ENCODE measurements around the gene GAL3ST1. TPM values are rescaled to one million over a fixed set of nuclear protein-coding genes. Genes with fewer than 3 reads are reported as not detected.

Gene GAL3ST1
- total RNA-seq, 4 donors from 2014 or later, result 1.1 to 2.4 TPM; not detected in 2

DNA sequence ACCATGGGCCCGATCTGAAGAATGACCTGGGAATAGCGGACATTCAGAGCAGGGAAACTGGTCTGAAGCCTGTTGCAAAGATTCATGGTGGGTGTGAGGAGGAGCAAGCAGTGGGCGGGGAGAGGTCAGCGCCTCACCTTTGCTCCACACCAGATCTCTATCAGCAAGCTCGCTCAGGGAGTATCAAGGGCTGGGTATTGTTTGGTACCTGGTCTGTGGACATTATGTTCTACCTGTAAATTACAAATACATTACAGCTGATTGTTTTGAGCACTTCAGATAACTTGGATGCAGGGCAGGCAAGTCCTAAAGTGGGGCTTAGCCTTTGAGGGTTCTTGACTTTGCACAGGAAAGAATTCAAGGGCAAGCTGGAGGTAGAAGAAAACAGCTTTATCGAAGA lies 58.2 kb downstream of the GAL3ST1 start:
- no peaks in the 10 kb centered on the region for H3K9me3 ChIP-seq
- peaks cover 0 to 13% (median 0%) of the 10 kb centered on the region in 4 donors for H3K27me3 ChIP-seq
- no peak overlapping the region for H3K27ac ChIP-seq
- TF ChIP-seq, protein P1, sequence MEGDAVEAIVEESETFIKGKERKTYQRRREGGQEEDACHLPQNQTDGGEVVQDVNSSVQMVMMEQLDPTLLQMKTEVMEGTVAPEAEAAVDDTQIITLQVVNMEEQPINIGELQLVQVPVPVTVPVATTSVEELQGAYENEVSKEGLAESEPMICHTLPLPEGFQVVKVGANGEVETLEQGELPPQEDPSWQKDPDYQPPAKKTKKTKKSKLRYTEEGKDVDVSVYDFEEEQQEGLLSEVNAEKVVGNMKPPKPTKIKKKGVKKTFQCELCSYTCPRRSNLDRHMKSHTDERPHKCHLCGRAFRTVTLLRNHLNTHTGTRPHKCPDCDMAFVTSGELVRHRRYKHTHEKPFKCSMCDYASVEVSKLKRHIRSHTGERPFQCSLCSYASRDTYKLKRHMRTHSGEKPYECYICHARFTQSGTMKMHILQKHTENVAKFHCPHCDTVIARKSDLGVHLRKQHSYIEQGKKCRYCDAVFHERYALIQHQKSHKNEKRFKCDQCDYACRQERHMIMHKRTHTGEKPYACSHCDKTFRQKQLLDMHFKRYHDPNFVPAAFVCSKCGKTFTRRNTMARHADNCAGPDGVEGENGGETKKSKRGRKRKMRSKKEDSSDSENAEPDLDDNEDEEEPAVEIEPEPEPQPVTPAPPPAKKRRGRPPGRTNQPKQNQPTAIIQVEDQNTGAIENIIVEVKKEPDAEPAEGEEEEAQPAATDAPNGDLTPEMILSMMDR (IDR thresholded peaks at IDR 0.05), result no peak
- no peak for TF ChIP-seq POLR2A (IDR thresholded peaks at IDR 0.05)
- intact Hi-C loops (cut with DNase I), result no loop called here
- WGBS, 2 donors, result 83 to 84% methylated on average over 6 of the region's 6 CpGs
- no peak for DNase-seq
- H3K36me3 ChIP-seq, result no peaks in the 10 kb centered on the region
- no peak overlapping the region for H3K4me3 ChIP-seq
- no peaks in the 10 kb centered on the region for H3K4me1 ChIP-seq

DNA sequence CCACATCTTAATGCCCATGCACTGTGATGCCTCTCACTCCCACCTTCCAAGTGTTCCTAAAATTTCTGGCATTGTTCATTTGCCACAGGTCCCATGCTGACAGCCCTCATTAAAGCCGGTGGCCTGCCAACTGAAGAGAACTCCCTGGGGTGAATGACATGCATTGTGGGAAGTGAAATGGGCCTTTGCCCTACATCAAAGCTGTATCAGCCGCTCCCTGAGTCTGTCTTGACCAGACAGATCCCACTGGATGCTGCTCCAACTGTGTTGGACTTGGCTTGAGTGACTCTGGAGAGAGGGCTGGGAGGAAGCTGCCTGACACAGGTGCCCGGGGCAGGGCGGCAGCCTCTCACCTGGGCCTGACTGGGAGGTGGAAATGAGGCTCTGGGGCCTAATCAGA lies 60.2 kb downstream of the GAL3ST1 start:
- H3K27me3 ChIP-seq, result no peaks in the 10 kb centered on the region
- no peaks in the 10 kb centered on the region for H3K36me3 ChIP-seq
- H3K9me3 ChIP-seq, result no peaks in the 10 kb centered on the region
- TF ChIP-seq POLR2A (IDR thresholded peaks at IDR 0.05), result no peak
- TF ChIP-seq, protein P1 (IDR thresholded peaks at IDR 0.05), result no peak
- no peaks in the 10 kb centered on the region for H3K4me1 ChIP-seq
- no peak overlapping the region for H3K4me3 ChIP-seq
- DNase-seq, result no peak
- 53 to 55% methylated on average over 2 to 4 of the region's 4 CpGs for WGBS, 2 donors
- no peak overlapping the region for H3K27ac ChIP-seq
- intact Hi-C loops (cut with DNase I), result no loop called here

DNA sequence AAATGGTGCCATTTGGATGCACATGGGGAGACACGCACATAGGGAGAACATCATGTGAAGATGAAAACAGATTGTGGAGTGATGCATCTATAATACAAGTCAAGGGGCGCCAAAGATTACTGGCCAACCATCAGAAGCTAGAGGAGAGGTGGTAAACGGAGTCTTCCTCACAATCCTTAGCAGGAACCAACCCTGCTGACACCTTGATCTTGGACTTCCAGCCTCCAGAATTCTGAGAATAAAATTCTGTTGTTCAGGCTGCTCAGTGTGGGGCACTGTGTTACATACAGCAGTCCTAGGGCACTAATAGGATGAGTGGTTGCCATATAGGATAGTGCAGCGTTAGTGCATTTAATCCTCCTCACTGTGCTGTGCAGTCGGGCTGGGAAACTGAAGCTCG lies 61.0 kb downstream of the GAL3ST1 start:
- Histone ChIP-seq H3K4me3 (no peak overlapping the region), H3K9me3 (no peaks in the 10 kb centered on the region), H3K36me3 (no peaks in the 10 kb centered on the region), H3K27me3 (peaks cover 0 to 4% (median 0%) of the 10 kb centered on the region in 4 donors), H3K4me1 (no peaks in the 10 kb centered on the region), H3K27ac (no peak overlapping the region)
- 84 to 92% methylated on average over 4 to 6 of the region's 6 CpGs for WGBS, 2 donors
- DNase-seq, result no peak
- TF ChIP-seq POLR2A (IDR thresholded peaks at IDR 0.05), result no peak
- TF ChIP-seq, protein P1 (IDR thresholded peaks at IDR 0.05), result no peak
- intact Hi-C loops (cut with DNase I), result no loop called here

DNA sequence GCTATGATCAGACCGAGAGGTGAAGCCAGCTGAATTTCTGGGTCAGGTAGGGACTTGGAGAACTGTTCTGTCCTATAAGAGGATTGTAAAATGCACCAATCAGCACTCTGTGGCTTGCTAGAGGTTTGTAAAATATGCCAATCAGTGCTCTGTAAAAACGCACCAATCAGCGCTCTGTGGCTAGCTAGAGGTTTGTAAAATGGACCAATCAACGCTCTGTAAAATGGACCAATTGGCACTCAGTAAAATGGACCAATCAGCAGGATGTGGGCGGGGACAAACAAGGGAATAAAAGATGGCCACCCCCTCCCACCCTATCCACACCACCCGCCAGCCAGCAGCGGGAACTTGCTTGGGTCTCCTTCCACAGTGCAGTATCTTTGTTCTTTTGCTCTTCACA lies 62.6 kb downstream of the GAL3ST1 start:
- Histone ChIP-seq H3K4me3 (no peak overlapping the region), H3K9me3 (no peaks in the 10 kb centered on the region), H3K4me1 (no peaks in the 10 kb centered on the region), H3K36me3 (no peaks in the 10 kb centered on the region), H3K27me3 (peaks cover 0 to 18% (median 0%) of the 10 kb centered on the region in 4 donors), H3K27ac (no peak overlapping the region)
- intact Hi-C loops (cut with DNase I), result no loop called here
- DNase-seq, result no peak
- TF ChIP-seq, protein P1 (IDR thresholded peaks at IDR 0.05), result no peak
- no peak for TF ChIP-seq POLR2A (IDR thresholded peaks at IDR 0.05)
- 84 to 88% methylated on average over 7 of the region's 7 CpGs for WGBS, 2 donors

DNA sequence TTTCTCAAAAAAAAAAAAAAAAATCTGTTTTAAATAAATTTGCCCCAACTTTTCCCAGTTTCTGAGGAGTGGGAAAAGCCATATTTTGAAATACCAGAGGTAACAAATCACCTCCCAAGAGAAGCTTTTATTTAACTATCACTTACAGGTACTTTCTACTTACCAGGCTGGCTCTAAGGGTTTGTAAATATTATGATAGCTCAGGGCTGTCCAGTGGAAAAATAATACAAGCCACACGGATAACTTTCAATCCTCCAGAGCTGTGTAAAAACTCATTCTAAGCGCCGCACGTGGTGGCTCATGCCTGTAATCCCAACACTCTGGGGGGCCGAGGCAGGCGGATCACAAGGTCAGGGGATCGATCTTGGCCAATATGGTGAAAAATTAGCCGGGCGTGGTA lies 63.4 kb downstream of the GAL3ST1 start:
- intact Hi-C loops (cut with DNase I), result no loop called here
- 65 to 90% methylated on average over 6 to 9 of the region's 9 CpGs for WGBS, 2 donors
- no peaks in the 10 kb centered on the region for H3K36me3 ChIP-seq
- no peak for DNase-seq
- peaks cover 0 to 26% (median 0%) of the 10 kb centered on the region in 4 donors for H3K27me3 ChIP-seq
- no peak for TF ChIP-seq POLR2A (IDR thresholded peaks at IDR 0.05)
- TF ChIP-seq, protein P1 (IDR thresholded peaks at IDR 0.05), result no peak
- no peak overlapping the region for H3K4me3 ChIP-seq
- H3K4me1 ChIP-seq, result no peaks in the 10 kb centered on the region
- H3K9me3 ChIP-seq, result no peaks in the 10 kb centered on the region
- no peak overlapping the region for H3K27ac ChIP-seq

Data from esophagus squamous epithelium (tissue), 5 donors.